Hepatocyte (in vitro differentiated cells): ENCODE measurements around the gene MOV10L1. TPM values are rescaled to one million over a fixed set of nuclear protein-coding genes. Genes with fewer than 3 reads are reported as not detected.

Source experiments
- DNase-seq: peaks from one replicate; pipeline ENCODE4 v3.0.0-alpha.2; 2016; ENCODE audit warnings: low spot score
- H2AFZ ChIP-seq: fragments of 200-600 bp; sonication (generic); 2 replicates; pipeline ENCODE4 v1.6.0; 2016; ENCODE audit warnings: antibody characterized with exemption, mild to moderate bottlenecking
- H3K27ac ChIP-seq: fragments of 200-600 bp; sonication (generic); 2 replicates; pipeline ENCODE4 v1.5.1; 2016; ENCODE audit warnings: mild to moderate bottlenecking
- H3K27me3 ChIP-seq: fragments of 200-600 bp; sonication (generic); 2 replicates; pipeline ENCODE4 v1.6.1; 2016
- H3K36me3 ChIP-seq: fragments of 200-600 bp; sonication (generic); replicated peaks from 2 replicates; pipeline ENCODE4 v1.5.1; 2016; ENCODE audit warnings: low read depth; ENCODE audit not compliant: insufficient read depth
- H3K4me1 ChIP-seq: fragments of 200-600 bp; sonication (generic); 2 replicates; pipeline ENCODE4 v1.5.1; 2016; ENCODE audit warnings: mild to moderate bottlenecking, moderate library complexity; ENCODE audit not compliant: insufficient read depth
- H3K4me2 ChIP-seq: fragments of 200-600 bp; sonication (generic); 2 replicates; pipeline ENCODE4 v1.6.0; 2016
- H3K4me3 ChIP-seq: fragments of 200-600 bp; sonication (generic); 2 replicates; pipeline ENCODE4 v1.5.1; 2016; ENCODE audit warnings: mild to moderate bottlenecking
- H3K79me2 ChIP-seq: fragments of 200-600 bp; sonication (generic); 2 replicates; pipeline ENCODE4 v1.6.0; 2017; ENCODE audit warnings: mild to moderate bottlenecking
- H3K9me2 ChIP-seq: fragments of 200-600 bp; sonication (generic); replicated peaks from 2 replicates; pipeline ENCODE4 v1.6.0; 2017; ENCODE audit warnings: mild to moderate bottlenecking; ENCODE audit not compliant: insufficient read depth
- H3K9me3 ChIP-seq: fragments of 200-600 bp; sonication (generic); 2 replicates; pipeline ENCODE4 v1.5.1; 2016; ENCODE audit warnings: low read depth, mild to moderate bottlenecking
- H4K20me1 ChIP-seq: fragments of 200-600 bp; sonication (generic); 2 replicates; pipeline ENCODE4 v1.6.0; 2016; ENCODE audit warnings: mild to moderate bottlenecking; ENCODE audit not compliant: insufficient read depth, poor library complexity, severe bottlenecking
- CTCF ChIP-seq: fragments of 200-600 bp; sonication (generic); IDR thresholded peaks from 2 replicates; pipeline ENCODE4 v1.5.1; 2016; ENCODE audit warnings: antibody characterized with exemption, mild to moderate bottlenecking; ENCODE audit not compliant: poor library complexity
- EZH2 ChIP-seq: fragments of 200-600 bp; sonication (generic); IDR thresholded peaks from 2 replicates; pipeline ENCODE4 v1.6.1; 2016; ENCODE audit warnings: antibody characterized with exemption, mild to moderate bottlenecking, borderline replicate concordance
- EZH2phosphoT487 ChIP-seq: fragments of 200-600 bp; sonication (generic); IDR thresholded peaks from one replicate; pipeline ENCODE4 v1.6.1; 2018; ENCODE audit warnings: antibody characterized with exemption, mild to moderate bottlenecking, low read depth, moderate library complexity; ENCODE audit not compliant: unreplicated experiment, severe bottlenecking
- whole genome bisulfite sequencing: methylation state at CpG from one replicate; pipeline ENCODE4 v1.1.6; 2016; ENCODE audit warnings: low lambda C conversion rate; ENCODE audit errors: missing lambda C conversion rate; 5-methylcytosine and 5-hydroxymethylcytosine counted together
- polyA plus RNA-seq: library from polyadenylated mRNA; unstranded; fragments of >200 nt; fragmentation: Nextera tagmentation; extraction: Ambion mirVana; gene quantifications from 2 replicates; pipeline ENCODE4 v1.2.1, GENCODE V29; 2016
- total RNA-seq: library from RNA; depleted of rRNA; stranded (reverse); fragments of >200 nt; gene quantifications from 2 replicates; pipeline ENCODE4 v1.2.3, GENCODE V29; 2014

The MOV10L1 gene
- total and polyA plus RNA-seq, 2 experiments from 2014 or later, result 0.36 to 3.6 TPM

- 99% methylated on average over 5 of the region's 6 CpGs for WGBS
- peaks cover 9% of the 10 kb centered on the region for H3K27me3 ChIP-seq
- no peaks in the 10 kb centered on the region for H4K20me1 ChIP-seq
- H3K4me1 ChIP-seq, result no peaks in the 10 kb centered on the region
- H2AFZ ChIP-seq, result no peak overlapping the region
- no peak overlapping the region for H3K27ac ChIP-seq
- TF ChIP-seq EZH2 (no peak), CTCF (no peak), EZH2phosphoT487 (no peak)
- no peaks in the 10 kb centered on the region for H3K36me3 ChIP-seq
- no peak overlapping the region for H3K4me2 ChIP-seq
- no peak overlapping the region for H3K4me3 ChIP-seq
- H3K9me3 ChIP-seq, result no peaks in the 10 kb centered on the region
- DNase-seq, result no peak
- H3K9me2 ChIP-seq, result no peaks in the 10 kb centered on the region
- H3K79me2 ChIP-seq, result no peaks in the 10 kb centered on the region
Observed at GRCh38 chr22:50173983-50174355, 84.2 kb downstream of the MOV10L1 start.

GRCh38 chr22:50174382-50175190, 84.8 kb downstream of the MOV10L1 start:
- WGBS, result 94% methylated on average over 23 of the region's 27 CpGs
- Histone ChIP-seq H3K27me3 (peaks cover 5% of the 10 kb centered on the region), H3K4me1 (no peaks in the 10 kb centered on the region), H4K20me1 (no peaks in the 10 kb centered on the region), H2AFZ (no peak overlapping the region), H3K4me2 (no peak overlapping the region), H3K36me3 (no peaks in the 10 kb centered on the region), H3K4me3 (no peak overlapping the region), H3K9me2 (no peaks in the 10 kb centered on the region), H3K9me3 (no peaks in the 10 kb centered on the region), H3K27ac (no peak overlapping the region), H3K79me2 (no peaks in the 10 kb centered on the region)
- TF ChIP-seq CTCF, result no peak
- TF ChIP-seq EZH2phosphoT487, result no peak
- TF ChIP-seq EZH2, result no peak
- no peak for DNase-seq

DNA sequence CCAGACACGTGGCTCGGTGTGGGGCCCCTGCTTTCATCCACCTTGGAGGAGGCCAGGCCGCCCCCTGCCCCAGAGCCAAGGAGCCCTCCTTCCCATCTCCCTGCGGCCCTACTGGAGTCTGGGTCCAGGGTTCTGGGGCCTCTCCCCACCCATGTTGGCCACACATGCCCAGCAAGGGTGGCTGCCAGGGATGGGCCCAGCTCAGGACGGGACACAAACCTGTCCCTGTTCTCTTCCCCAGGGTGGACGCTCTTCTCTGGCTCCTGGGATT, 85.3 kb downstream of the MOV10L1 start:
- H2AFZ ChIP-seq, result no peak overlapping the region
- no peaks in the 10 kb centered on the region for H4K20me1 ChIP-seq
- no peaks in the 10 kb centered on the region for H3K79me2 ChIP-seq
- no peaks in the 10 kb centered on the region for H3K4me1 ChIP-seq
- no peak overlapping the region for H3K4me2 ChIP-seq
- no peaks in the 10 kb centered on the region for H3K9me2 ChIP-seq
- no peak overlapping the region for H3K27ac ChIP-seq
- no peak for DNase-seq
- TF ChIP-seq CTCF (no peak), EZH2 (no peak), EZH2phosphoT487 (no peak)
- H3K9me3 ChIP-seq, result no peaks in the 10 kb centered on the region
- no peak overlapping the region for H3K4me3 ChIP-seq
- no peaks in the 10 kb centered on the region for H3K36me3 ChIP-seq
- H3K27me3 ChIP-seq, result peaks cover 5% of the 10 kb centered on the region
- WGBS, result 84% methylated on average over 6 of the region's 6 CpGs
